Regular cardiac myocyte (primary cell): ENCODE data around the gene VGLL2. TPM values are rescaled to one million over a fixed set of nuclear protein-coding genes. Genes with fewer than 3 reads are reported as not detected.

ENCODE experiments used
- total RNA-seq: library from RNA; depleted of rRNA; stranded (reverse); fragments of >200 nt; gene quantifications from 2 replicates; pipeline ENCODE4 v1.2.3, GENCODE V29; 2014

Gene VGLL2, protein sequence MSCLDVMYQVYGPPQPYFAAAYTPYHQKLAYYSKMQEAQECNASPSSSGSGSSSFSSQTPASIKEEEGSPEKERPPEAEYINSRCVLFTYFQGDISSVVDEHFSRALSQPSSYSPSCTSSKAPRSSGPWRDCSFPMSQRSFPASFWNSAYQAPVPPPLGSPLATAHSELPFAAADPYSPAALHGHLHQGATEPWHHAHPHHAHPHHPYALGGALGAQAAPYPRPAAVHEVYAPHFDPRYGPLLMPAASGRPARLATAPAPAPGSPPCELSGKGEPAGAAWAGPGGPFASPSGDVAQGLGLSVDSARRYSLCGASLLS
- total RNA-seq: not detected in 2 replicates

GRCh38 chr6:117265410-117266256 is at the start of gene VGLL2:
VGLL2 (plus strand) TSS chr6:117265558; CDS start chr6:117265764, 206 bp downstream.

Other genes with a start within 250 kb of the VGLL2 start
- under 0.01 TPM in 2 replicates for gene ROS1, start 160.4 kb downstream of the VGLL2 start, total RNA-seq
- 47.6 and 57.9 TPM in 2 replicates for gene DCBLD1, start 217.1 kb downstream of the VGLL2 start, total RNA-seq